Activated CD4-positive, alpha-beta T cell treated with anti-CD3 and anti-CD28 coated beads for 4 hours (primary cell): ENCODE data around the gene TRMT61A.
"Not testable (repeated sequence)": the region's sequence is repeated elsewhere in the genome, so short reads cannot be mapped to it uniquely, and the experiment has no call there.

Experiments used
- DNase-seq, 2 donors: peaks; one replicate each; pipeline ENCODE4 v3.0.0-alpha.2; 2020

TRMT61A gene

GRCh38 chr14:103523575-103523954 lies 5.4 kb upstream of the TRMT61A start:
- no peak for DNase-seq

GRCh38 chr14:103524002-103524935 lies 4.7 kb upstream of the TRMT61A start:
- DNase-seq = no peak

- DNase-seq = not testable (repeated sequence)
Observed at GRCh38 chr14:103525430-103526246, 3.4 kb upstream of the TRMT61A start.

- DNase-seq = no peak
Observed at GRCh38 chr14:103526247-103526913, 2.6 kb upstream of the TRMT61A start.

- no peak for DNase-seq
Observed at GRCh38 chr14:103526914-103527248, 2.1 kb upstream of the TRMT61A start.

- DNase-seq = no peak
Observed at GRCh38 chr14:103527408-103528145, 1.4 kb upstream of the TRMT61A start.

GRCh38 chr14:103528146-103528586 lies 830 bp upstream of the TRMT61A start:
- DNase-seq = no peak

- DNase-seq = no peak
Observed at GRCh38 chr14:103529383-103530365, 678 bp downstream of the TRMT61A start.

GRCh38 chr14:103530390-103530789 lies 1.4 kb downstream of the TRMT61A start:
- no peak for DNase-seq

- no peak for DNase-seq
Observed at GRCh38 chr14:103530831-103531230, 1.8 kb downstream of the TRMT61A start.

- no peak for DNase-seq
Observed at GRCh38 chr14:103531421-103532215, 2.6 kb downstream of the TRMT61A start.

- DNase-seq = no peak
Observed at GRCh38 chr14:103532216-103533136, 3.5 kb downstream of the TRMT61A start.

GRCh38 chr14:103533137-103533998 lies 4.4 kb downstream of the TRMT61A start:
- DNase-seq = no peak

- DNase-seq = no peak
Observed at GRCh38 chr14:103533999-103534575, 5.1 kb downstream of the TRMT61A start.

GRCh38 chr14:103534576-103535061 lies 5.6 kb downstream of the TRMT61A start:
- no peak for DNase-seq

GRCh38 chr14:103535081-103535890 lies 6.3 kb downstream of the TRMT61A start:
- no peak for DNase-seq
